Small intestine (tissue), 16 donors: ENCODE results near the gene SSC4D. TPM values are rescaled to one million over a fixed set of nuclear protein-coding genes. Genes with fewer than 3 reads are reported as not detected.
"Not testable (repeated sequence)": the region's sequence is repeated elsewhere in the genome, so short reads cannot be mapped to it uniquely, and the experiment has no call there.

ENCODE experiments used
- DNase-seq, 2 donors: peaks; one replicate each; pipeline versions ENCODE4 v3.0.0 to v3.0.0-alpha.2; 2013
- FAIRE-seq: peaks from 2 replicates; lab custom pipeline; 2012; peaks lifted over from hg19 to GRCh38; lab: Jason Lieb, UNC
- H3K27ac ChIP-seq, 3 donors: one replicate each; pipeline ENCODE4 v1.5.1; 2013; ENCODE audit warnings: low read length in 2 of 3, mild to moderate bottlenecking in 2 of 3, control low read depth in 1 of 3, inconsistent platforms in 1 of 3, low read depth in 1 of 3, moderate library complexity in 1 of 3
- H3K27me3 ChIP-seq, 3 donors: one replicate each; pipeline ENCODE4 v1.6.1; 2013; ENCODE audit warnings: low read length in 3 of 3, inconsistent platforms in 1 of 3; ENCODE audit not compliant: control insufficient read depth in 3 of 3, insufficient read depth in 3 of 3
- H3K36me3 ChIP-seq, 3 donors: one replicate each; pipeline ENCODE4 v1.6.1; 2013; ENCODE audit warnings: low read length in 3 of 3, inconsistent platforms in 1 of 3, low read depth in 1 of 3, mild to moderate bottlenecking in 1 of 3, moderate library complexity in 1 of 3; ENCODE audit not compliant: control insufficient read depth in 3 of 3, insufficient read depth in 2 of 3
- H3K4me1 ChIP-seq, 3 donors: one replicate each; pipeline ENCODE4 v1.6.1; 2013; ENCODE audit warnings: low read length in 2 of 3, inconsistent platforms in 1 of 3, low read depth in 1 of 3, mild to moderate bottlenecking in 1 of 3, moderate library complexity in 1 of 3; ENCODE audit not compliant: control insufficient read depth in 3 of 3, insufficient read depth in 2 of 3
- H3K4me3 ChIP-seq, 3 donors: one replicate each; pipeline ENCODE4 v1.5.1; 2013; ENCODE audit warnings: low read length in 3 of 3, control low read depth in 1 of 3, inconsistent platforms in 1 of 3, low read depth in 1 of 3, mild to moderate bottlenecking in 1 of 3, moderate library complexity in 1 of 3
- H3K9me3 ChIP-seq, 2 donors: one replicate each; pipeline ENCODE4 v1.6.1; 2013; ENCODE audit warnings: low read depth in 1 of 2, low read length in 1 of 2; ENCODE audit not compliant: control insufficient read depth in 2 of 2, insufficient read depth in 1 of 2
- WGBS, 3 donors: extraction: QIAGEN DNeasy Blood & Tissue Kit; methylation state at CpG; one replicate each; pipeline ENCODE4 v1.1.7; 2013; 5-methylcytosine and 5-hydroxymethylcytosine counted together
- long read RNA-seq, 10 donors: transcript quantifications; one replicate each; lab custom pipeline, GENCODE V29; 2026
- polyA plus RNA-seq, 4 donors: library from polyadenylated mRNA; stranded (reverse) in 3 of 4; unstranded in 1 of 4; fragments of 200-250 nt in 3 of 4; fragments of 120-200 nt in 1 of 4; gene quantifications; one replicate each; pipeline versions ENCODE4 v1.2.1 to v1.2.3, GENCODE V29; 2013
- donor health status: healthy with polysubstance abuse.
- donor health status: control.
- donor health status: control.
- donor health status: Bipolar disorder and iron deficiency.
- donor health status: healthy.

The SSC4D gene
- under 1 TPM in 2 of 4 donors, not detected in 2; 0.58 to 0.72 TPM for polyA plus RNA-seq
- long read RNA-seq, donor 1: 0 reads
- long read RNA-seq, donor 2: 0 reads
- long read RNA-seq, donor 3: 0 reads
- long read RNA-seq, donor 4: 0 reads
- long read RNA-seq, donor 5: 0 reads
- long read RNA-seq, donor 6: 0 reads
- long read RNA-seq, donor 7: 0 reads
- long read RNA-seq, donor 8: 0 reads
- long read RNA-seq, donor 9: 0 reads
- long read RNA-seq, donor 10, partial matches to known transcripts: 0 of 1 reads
- long read RNA-seq, donor 10, other reads (novel, unspliced or antisense): 0 of 1 reads

DNA sequence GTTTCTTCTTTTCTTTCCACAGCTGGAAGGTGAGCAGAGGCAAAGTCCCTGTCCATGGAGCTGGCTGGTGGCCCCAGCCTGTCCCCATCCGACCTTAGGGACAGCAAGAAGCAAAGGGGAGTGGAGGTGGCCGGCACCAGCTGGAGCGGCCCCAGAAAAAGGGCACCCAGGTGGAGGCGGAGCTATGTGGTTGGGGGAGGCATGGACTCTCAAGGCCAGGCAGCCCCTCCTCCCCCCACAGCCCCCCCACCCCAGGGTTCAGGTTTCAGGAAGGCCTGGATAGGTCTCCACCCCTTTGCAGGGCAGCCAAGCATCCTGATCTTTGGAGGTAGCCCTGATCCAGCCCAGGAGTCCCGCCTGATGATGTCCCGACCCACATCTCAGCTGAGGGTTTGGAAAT is at the start of gene SSC4D:
Gene SSC4D (minus strand): TSS at position 161 of the 400 bp plus-strand sequence. CDS start 5,258 bp downstream, outside the sequence.
- DNase-seq (no peak), FAIRE-seq (no peak)
- Histone ChIP-seq H3K4me3 (no peak within 1 kb of the TSS), H3K27me3 (no peaks in the 10 kb centered on the region), H3K4me1 (no peaks in the 10 kb centered on the region), H3K36me3 (no peaks in the 10 kb centered on the region), H3K27ac (no peak within 1 kb of the TSS), H3K9me3 (no peaks in the 10 kb centered on the region)
- 70 to 87% (median 83%) methylated on average over 6 of the region's 6 CpGs for WGBS, 3 donors

DNA sequence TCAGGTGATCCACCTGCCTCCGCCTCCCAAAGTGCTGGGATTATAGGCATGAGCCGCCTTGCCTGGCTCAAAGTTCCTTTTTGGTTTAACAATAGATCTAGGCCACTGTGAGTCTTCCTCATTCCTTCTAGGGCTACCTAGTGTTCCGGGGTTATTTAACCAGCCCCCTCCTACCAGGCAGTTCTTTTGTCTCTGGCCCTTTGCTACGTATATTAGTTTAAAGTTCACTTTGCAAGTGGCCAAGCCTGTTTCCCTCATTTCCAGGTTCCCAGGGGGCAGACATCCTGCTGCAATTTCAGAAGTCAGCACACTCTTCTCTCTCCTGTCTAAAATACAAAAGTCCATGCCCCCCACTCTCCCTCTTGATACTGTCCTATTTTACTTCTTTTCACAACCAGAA is 49.0 kb upstream of the SSC4D start:
- not testable (repeated sequence) for H3K9me3 ChIP-seq, H3K27me3 ChIP-seq, H3K27ac ChIP-seq, H3K4me1 ChIP-seq, DNase-seq, FAIRE-seq, H3K4me3 ChIP-seq, H3K36me3 ChIP-seq
- WGBS, 3 donors: 10 to 34% (median 11%) methylated on average over 1 of the region's 4 CpGs

DNA sequence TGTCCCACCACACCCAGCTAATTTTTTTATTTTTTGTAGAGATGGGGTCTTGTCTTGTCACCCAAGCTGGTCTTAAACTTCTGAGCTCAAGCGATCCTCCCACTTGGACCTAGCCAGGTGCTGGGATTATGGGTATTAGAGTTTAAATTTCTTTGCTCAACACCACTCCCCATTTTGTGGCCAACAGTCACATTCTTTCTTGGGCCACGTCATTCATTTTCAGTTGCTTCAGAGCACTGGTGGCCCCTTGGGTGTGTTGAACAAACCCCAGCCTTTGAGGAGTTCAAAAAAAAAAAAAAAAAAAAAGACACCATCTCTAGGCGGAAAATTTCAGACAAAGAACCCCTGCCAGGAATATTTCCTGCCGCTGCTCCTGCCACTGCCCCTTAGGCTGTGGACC is 47.5 kb upstream of the SSC4D start:
- not testable (repeated sequence) for H3K27me3 ChIP-seq, H3K27ac ChIP-seq, DNase-seq, H3K9me3 ChIP-seq, FAIRE-seq, H3K4me3 ChIP-seq, H3K36me3 ChIP-seq, H3K4me1 ChIP-seq
- 55% methylated on average over 2 of the region's 4 CpGs; no CpG with 5 or more reads in 2 of the 3 donors for WGBS, 3 donors

DNA sequence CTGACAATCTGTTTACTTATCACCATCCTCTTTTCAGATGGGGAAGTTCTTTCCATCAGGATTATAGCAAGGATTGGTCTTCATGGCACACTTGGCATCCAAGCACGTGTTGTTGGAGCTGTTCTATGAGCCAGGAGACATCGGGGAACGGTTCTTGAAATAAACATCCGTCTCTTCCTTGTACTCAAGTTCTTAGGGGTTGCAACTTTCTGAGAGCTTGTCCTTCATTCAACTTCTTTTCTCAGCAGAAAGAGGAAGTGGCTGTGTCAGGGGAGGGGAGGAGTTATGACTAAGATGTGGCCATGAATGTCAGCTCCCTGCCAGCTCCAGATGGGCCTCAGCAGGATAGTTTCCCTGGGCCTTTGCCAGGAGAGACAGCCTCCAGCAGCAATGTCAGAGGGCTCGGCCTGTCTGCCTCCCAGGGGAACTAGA is 36.1 kb upstream of the SSC4D start:
- not testable (repeated sequence) for FAIRE-seq, H3K4me3 ChIP-seq
- 2 to 4% (median 4%) methylated on average over 4 of the region's 5 CpGs for WGBS, 3 donors

DNA sequence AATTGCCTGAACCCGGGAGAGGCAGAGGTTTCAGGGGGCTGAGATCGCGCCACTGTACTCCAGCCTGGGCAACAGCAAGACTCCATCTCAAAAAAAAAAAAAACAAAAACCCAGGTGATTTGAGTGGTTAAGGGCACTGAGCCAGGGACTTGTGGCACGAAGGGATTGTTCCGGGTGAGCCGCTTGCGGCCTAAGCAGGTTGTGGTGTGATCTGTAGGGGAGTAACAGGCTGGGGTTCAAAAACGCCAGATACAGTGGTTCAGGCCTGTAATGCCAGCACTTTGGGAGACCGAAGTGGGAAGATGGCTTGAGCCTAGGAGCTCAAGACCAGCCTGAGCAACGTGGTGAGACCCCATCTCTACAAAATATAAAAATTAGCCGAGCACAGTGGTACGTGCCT is 34.3 kb upstream of the SSC4D start:
- not testable (repeated sequence) for H3K9me3 ChIP-seq, FAIRE-seq, H3K4me3 ChIP-seq, DNase-seq, H3K27ac ChIP-seq, H3K36me3 ChIP-seq, H3K4me1 ChIP-seq, H3K27me3 ChIP-seq
- 39 to 78% (median 58%) methylated on average over 6 to 11 of the region's 12 CpGs for WGBS, 3 donors

More for the DNA sequence above, 36.1 kb upstream of the SSC4D start:
- peak; percentile 50 to 55 for DNase-seq
- not testable (repeated sequence) for H3K36me3 ChIP-seq, H3K27me3 ChIP-seq, H3K4me1 ChIP-seq, H3K9me3 ChIP-seq
- H3K27ac ChIP-seq: peak overlapping the region in 2 of 3 donors; percentile 60 to 91

DNA sequence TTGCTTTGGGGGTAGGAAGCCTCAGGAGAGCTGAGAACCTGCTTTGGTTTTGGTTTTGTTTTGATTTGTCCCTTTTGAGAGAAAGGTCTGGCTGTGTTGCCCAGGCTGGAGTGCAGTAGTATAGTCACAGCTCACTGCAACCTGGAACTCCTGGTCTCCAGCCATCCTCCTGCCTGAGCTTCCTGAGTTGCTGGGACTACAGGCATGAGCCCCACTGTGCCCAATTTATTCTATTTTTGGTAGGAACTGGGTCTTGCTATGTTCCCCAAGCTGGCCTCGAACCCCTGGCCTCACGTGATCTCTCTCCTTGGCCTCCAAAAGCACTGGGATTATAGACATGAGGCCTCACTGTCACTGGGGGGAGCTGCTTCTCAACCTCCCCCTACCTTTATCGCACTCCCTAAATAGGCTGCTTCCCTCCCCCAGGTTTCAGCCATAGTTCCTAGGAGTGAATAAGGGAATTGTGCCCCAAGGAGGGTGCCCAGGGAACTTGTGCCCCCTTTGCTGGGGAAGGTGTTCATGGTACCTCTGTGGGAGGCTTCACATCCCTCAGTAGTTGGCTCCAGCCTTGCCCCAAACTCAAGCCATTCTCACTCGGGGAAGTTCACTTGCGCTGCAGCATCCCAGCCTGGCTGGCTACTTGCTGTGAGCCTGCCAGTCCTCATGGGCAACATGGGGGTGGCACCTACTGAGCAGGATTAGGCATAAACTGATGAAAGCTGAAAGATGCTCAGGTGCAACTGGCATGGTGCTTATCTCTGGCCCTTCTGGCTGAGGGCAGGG is 33.4 kb upstream of the SSC4D start:
- H3K4me1 ChIP-seq, H3K9me3 ChIP-seq, FAIRE-seq, DNase-seq, H3K27ac ChIP-seq, H3K36me3 ChIP-seq, H3K4me3 ChIP-seq, H3K27me3 ChIP-seq: not testable (repeated sequence)
- 93 to 97% (median 94%) methylated on average over 4 to 5 of the region's 5 CpGs for WGBS, 3 donors

DNA sequence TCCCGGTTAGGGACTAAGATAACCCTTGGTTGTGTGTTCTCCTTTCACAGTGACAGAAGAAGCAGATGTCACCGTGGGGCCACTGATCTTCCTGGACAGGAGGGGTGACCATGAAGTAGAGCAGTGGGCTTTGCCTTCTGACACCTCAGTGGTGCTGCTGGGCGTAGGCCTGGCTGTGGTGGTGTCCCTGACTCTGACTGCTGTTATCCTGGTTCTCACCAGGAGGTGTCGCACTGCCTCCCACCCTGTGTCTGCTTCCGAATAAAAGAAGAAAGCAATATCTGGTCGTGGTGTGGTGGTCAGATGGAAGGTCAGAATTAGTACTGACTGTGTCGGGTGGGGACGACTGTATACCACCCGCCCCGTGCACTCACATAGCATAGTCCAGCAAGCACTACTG is 32.3 kb upstream of the SSC4D start:
- FAIRE-seq, H3K4me3 ChIP-seq, H3K27me3 ChIP-seq, H3K36me3 ChIP-seq, H3K27ac ChIP-seq, H3K4me1 ChIP-seq, H3K9me3 ChIP-seq, DNase-seq: not testable (repeated sequence)
- WGBS, 3 donors: 53 to 100% (median 73%) methylated on average over 1 to 2 of the region's 10 CpGs

DNA sequence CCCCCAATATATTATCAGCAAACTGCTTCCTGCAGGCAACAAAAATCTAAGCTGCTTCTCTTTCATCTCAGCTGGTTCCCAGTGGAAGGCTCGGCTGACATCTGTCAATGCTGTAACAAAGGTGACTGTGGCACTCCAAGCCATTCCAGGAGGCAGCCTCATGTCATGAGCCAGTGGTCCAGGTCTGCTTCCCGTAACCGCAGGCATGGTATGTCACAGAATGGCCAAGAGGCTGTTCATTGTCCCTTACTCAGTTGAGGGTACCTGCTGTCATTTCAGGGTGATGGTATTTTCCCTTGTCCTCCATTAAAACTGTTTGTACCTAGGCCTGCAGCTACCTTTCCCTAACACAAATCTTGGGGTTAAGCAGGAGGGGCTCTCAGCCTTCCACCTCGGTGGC is 30.9 kb upstream of the SSC4D start:
- H3K36me3 ChIP-seq, H3K4me1 ChIP-seq, H3K27ac ChIP-seq, FAIRE-seq, H3K27me3 ChIP-seq, H3K9me3 ChIP-seq, DNase-seq, H3K4me3 ChIP-seq: not testable (repeated sequence)
- 84 to 91% (median 91%) methylated on average over 3 to 4 of the region's 4 CpGs for WGBS, 3 donors
